GM19467 (cell line): ENCODE measurements around the gene ACTR5.
A peak's percentile ranks its signal among the peaks of the same experiment; 100 is the strongest.

Source experiments
- ATAC-seq: cut with Tn5 transposase; IDR thresholded peaks from one replicate; pipeline ENCODE4 v1.9.1; 2021; ENCODE audit warnings: mild to moderate bottlenecking, moderate library complexity; ENCODE audit not compliant: unreplicated experiment

ACTR5 gene

DNA sequence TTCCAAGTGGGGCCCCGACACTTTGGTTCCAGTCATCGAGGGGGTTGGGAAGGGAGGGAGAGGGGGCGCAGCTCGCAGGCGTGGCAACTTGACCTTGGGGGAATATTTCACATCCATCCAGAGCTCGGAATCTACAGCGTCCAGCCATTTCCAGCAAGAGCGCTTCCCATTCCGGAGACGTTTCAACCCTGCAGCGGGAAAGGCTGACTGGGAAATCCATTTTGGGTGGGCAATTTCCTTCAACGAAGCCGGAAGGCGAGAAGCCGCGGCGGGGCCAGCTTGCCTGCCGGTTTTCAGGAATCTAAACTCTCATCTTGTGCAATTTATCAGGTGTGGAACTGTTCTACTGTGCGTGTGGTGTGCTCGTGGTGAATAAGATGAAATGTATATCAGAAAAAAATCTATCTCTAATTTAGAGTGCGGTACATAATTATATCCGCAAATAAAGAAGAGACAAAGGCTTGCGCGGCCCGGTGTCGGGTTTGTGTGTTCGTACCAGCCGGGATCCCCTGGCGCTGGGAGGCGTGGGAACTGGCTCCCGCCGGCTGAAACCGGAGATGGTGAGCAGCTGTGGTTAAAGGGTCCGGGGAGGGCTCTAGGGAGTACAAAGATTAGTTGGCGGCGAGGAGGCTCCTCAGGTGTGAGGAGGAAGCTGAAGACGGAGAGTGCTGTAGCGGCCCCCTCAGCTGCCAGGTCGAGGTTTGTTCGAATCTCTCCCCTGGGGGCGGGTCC, 19.2 kb upstream of the ACTR5 start:
- no peak for ATAC-seq

GRCh38 chr20:38729767-38730166, 18.5 kb upstream of the ACTR5 start:
- no peak for ATAC-seq

GRCh38 chr20:38730167-38730988, 17.9 kb upstream of the ACTR5 start:
- ATAC-seq = no peak

DNA sequence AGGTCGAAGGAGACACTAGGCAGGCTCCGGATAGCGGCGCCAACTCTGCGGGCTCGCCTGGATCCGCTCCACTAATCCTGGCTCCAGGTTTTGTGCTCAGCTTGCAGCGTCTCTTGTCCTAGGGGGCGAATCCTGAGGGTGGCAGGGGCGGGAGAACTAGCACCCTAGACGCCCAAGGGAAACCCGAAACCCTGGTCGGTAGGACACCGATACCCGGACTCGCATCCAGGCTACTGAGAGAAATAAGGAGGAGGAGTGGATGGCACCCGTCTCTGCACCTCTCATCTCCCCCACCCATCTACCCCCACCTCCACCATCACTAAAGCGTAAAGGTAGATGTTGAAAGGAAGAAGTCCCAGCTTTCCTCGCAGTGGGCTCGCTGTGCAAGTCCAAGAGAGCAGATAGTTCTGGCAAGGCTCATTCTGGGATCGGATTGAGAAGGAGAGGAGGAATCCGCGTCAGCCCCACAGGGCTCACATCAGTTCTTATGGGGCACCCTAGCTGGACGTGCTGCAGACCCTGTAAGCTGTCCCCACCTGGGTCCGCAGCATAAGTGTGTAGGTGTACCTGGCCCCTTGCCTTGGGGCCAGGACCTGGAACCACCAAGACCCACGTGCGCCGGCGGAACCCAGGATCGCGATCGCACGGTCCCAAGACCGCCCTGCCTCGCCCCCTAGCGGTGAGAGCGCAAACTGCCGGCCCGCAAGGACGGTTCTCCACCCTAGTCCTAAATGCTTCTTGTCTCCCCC, 17.1 kb upstream of the ACTR5 start:
- no peak for ATAC-seq

DNA sequence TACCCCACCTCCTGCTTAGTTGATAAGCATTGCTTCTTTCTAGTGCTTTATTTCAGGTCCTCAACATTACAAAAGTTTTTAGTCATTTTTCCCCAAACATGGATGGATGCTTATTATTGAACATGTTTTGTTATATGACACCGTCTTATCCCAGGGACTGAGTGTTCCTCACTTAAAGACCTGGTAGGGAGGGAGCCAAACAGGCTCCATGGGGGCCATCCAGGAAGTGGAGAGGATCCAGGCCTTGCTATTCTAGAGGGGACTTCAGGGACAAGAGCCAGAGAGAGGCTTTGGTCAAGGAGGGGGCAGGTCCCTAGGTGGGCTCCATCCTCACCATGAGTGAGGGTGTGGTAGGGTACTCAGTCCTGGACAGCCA, 16.5 kb upstream of the ACTR5 start:
- no peak for ATAC-seq

DNA sequence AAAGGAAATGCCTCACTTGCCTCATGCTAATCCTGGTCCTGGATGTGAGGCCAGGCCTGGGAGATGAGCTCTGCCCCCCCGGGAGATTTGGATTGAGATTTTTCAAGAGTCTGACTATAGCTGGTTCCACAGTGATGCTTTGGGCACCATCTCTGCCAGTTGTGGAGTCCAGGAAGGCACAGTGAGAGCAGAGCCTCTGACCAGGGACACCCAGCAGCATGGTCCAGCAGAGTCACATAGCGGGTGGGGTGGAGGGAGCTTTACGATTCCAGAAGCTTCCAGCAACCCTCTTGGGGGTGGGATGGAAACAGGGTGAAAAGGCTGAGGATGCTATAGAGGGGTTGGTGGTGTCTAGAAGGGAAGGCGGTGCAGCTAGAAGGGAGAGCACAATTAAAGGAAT, 15.3 kb upstream of the ACTR5 start:
- no peak for ATAC-seq

GRCh38 chr20:38735172-38735571, 13.1 kb upstream of the ACTR5 start:
- no peak for ATAC-seq

DNA sequence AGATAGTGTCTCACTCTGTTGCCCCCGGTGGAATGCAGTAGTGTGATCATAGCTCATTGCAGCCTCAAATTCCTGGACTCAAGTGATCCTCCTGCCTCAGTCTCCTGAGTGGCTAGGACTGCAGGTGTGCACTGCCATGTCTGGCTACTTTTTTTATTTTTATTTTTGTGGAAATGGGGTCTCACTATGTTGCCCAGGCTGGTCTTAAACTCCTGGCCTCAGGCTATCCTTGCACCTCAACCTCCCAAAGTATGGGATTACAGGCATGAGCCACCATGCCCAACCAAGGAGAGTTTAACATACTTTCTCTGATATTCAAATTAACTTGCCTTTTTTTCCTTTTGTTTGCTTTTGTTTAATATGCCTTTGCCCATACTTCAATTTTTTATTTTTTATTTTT, 10.4 kb upstream of the ACTR5 start:
- no peak for ATAC-seq

DNA sequence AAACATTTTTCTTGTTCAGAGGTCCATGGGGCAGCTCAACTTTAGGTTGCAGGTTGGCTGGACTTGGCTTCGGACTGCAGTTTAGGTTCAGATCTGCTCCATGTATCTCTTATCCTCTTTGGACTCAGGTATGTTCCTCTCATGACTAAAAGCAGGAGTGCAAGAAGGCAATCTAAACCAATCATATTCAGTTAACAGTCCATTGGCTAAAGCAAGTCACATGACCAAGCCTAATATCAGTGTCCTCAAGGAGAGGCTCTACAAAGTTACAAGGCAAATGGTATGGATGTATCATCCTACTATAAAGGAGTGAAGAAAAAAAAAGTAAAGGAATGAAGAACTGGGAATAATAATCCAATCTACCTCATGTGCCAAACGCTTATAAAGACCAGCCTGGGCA, 2.5 kb upstream of the ACTR5 start:
- ATAC-seq = no peak

DNA sequence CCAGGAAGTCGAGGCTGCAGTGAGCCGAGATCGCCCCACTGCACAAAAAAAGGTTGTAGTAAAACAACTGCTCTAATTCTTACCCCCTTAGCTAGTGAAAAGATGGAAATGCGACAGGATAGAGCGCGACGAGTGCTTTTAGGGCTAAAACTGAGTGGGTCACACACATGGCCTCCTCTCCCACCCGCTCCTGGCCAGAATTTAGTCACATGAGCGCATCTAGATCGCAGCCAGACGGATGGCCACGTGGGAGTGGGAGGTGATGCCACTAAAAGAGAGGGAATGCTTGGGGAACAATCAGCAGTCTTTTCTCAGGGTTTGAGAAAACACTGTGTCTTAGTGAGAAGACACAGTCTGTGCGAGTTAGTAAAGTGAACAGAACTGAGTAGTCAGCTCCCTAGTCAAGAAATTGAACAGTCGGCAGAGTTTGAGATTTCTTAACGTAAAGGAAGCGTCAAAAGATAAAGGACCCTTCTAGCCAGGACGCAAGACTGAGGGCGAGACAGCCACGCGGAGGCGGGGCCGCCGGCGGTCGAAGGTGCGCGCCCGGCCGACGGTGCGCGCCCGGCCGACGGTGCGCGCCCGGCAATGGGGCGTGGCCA, 664 bp upstream of the ACTR5 start:
- ATAC-seq = no peak

DNA sequence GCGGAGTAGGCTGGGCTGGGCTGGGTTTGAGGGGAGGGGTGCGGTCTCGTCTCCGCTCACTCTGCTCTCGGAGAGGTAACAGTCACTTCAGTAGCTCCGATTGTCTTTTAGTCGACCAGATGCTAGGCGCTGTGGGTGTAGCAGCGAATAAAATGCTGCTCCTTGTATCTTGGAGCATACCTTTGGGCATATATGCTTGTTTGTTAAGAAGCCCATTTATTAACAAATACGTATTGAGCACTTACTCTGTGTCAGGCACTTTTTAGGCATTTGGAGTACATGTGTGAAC, 545 bp downstream of the ACTR5 start:
- peak; percentile 34 for ATAC-seq

- no peak for ATAC-seq
These were observed 3.2 kb downstream of the ACTR5 start for GRCh38 chr20:38751360-38751976.

GRCh38 chr20:38752029-38752428, 3.8 kb downstream of the ACTR5 start:
- ATAC-seq = no peak

DNA sequence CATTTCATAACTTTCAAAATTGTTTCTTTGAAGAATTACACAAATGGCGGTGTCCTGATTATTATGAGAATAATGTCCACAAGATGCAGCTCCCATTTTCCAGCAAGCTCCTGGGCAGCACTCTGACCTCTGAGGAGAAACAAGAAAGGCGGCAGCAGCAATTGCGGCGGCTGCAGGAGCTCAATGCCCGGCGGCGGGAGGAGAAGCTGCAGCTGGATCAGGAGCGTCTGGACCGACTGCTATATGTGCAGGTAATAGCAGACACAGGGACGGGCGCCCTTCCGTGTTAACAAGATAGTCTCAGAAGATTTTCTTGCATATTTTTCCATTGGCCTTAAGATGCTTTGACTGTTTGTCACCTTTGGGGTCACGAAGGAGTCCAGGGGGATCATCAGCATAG, 6.7 kb downstream of the ACTR5 start:
- no peak for ATAC-seq

GRCh38 chr20:38755324-38755910, 7.2 kb downstream of the ACTR5 start:
- no peak for ATAC-seq

GRCh38 chr20:38757145-38757775, 9.0 kb downstream of the ACTR5 start:
- no peak for ATAC-seq

DNA sequence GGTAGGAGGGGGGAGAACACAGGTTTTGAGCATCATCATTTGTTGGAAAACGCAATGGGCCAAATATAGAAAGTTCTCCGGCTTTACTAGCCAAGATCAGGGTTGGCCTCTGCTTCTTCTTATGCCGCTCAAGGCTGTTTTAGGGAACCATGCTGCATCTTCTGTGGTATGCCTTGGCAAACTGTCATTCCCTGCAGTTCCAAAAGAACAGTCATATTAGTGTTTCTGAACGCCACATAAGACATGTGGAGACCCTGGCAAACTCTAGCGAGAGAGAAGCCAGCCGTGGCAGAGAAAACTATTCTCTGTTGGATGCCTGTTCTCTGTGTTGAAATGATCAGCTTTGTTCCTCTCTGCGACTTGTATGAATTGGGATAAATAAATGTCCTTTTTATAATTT, 10.8 kb downstream of the ACTR5 start:
- no peak for ATAC-seq

GRCh38 chr20:38760978-38761377, 12.7 kb downstream of the ACTR5 start:
- ATAC-seq = no peak

GRCh38 chr20:38762174-38762573, 13.9 kb downstream of the ACTR5 start:
- no peak for ATAC-seq

GRCh38 chr20:38763616-38764015, 15.4 kb downstream of the ACTR5 start:
- no peak for ATAC-seq
